HepG2 (cell line): Measurements from ENCODE around the gene HLA-DQA1. TPM values are rescaled to one million over a fixed set of nuclear protein-coding genes. Genes with fewer than 3 reads are reported as not detected.

Experiments
- ATAC-seq: fragments of 200-7000 bp; cut with Tn5 transposase; 3 replicates; pipeline ENCODE4 v1.9.1; 2020; ENCODE audit warnings: mild to moderate bottlenecking, moderate library complexity
- BruUV-seq: library from RNA; stranded (reverse); fragments of 400-500 nt; replicated peaks from 2 replicates; lab custom pipeline; 2021; lab: Mats Ljungman, UMichigan
- CTCF ChIA-PET: fragments of 300-600 bp; formaldehyde crosslinking; extraction: SDS; loops from one replicate; lab custom pipeline; 2021; ENCODE audit warnings: low total read pairs, inconsistent platforms, low intra/inter-chr PET ratio; lab: Yijun Ruan, JAX
- POLR2A ChIA-PET: fragments of 350-600 bp; sonication (Branson Sonifier 250); formaldehyde crosslinking; loops from one replicate; lab custom pipeline; 2020; ENCODE audit warnings: antibody characterized with exemption, inconsistent platforms; lab: Yijun Ruan, JAX
- DNase-seq: peaks from one replicate; pipeline ENCODE4 v3.0.0-alpha.2; 2015; ENCODE audit warnings: low spot score
- FAIRE-seq: peaks from 3 replicates; lab custom pipeline; 2011; peaks lifted over from hg19 to GRCh38; lab: Jason Lieb, UNC
- H2AFZ ChIP-seq: one replicate; pipeline ENCODE4 v1.6.1; 2011; ENCODE audit warnings: low read length, inconsistent platforms
- H3K27ac ChIP-seq: fragments of 300-600 bp; 3 replicates; pipeline ENCODE4 v1.8.0; 2011; ENCODE audit warnings: mixed run types, mild to moderate bottlenecking, mixed read lengths, low read length, inconsistent platforms; ENCODE audit not compliant: insufficient read depth; ENCODE audit errors: extremely low read length
- H3K27me3 ChIP-seq, 2 experiments: fragments of 200-600 bp in 1 of 2; 2 replicates in 1 of 2; 3 replicates in 1 of 2; pipeline versions ENCODE4 v1.6.0 to v1.8.0; 2011; ENCODE audit warnings: low read length in 2 of 2, mild to moderate bottlenecking in 2 of 2, moderate library complexity in 2 of 2, inconsistent platforms in 1 of 2; ENCODE audit not compliant: insufficient read depth in 2 of 2, control insufficient read depth in 1 of 2
- H3K36me3 ChIP-seq, 2 experiments: fragments of 200-600 bp in 1 of 2; replicated peaks in 1 of 2; 2 replicates in 1 of 2; 3 replicates in 1 of 2; pipeline versions ENCODE4 v1.5.1 to v1.8.0; 2011; ENCODE audit warnings: low read length in 2 of 2, inconsistent platforms in 1 of 2; ENCODE audit not compliant: insufficient read depth in 2 of 2, control insufficient read depth in 1 of 2
- H3K4me1 ChIP-seq: 2 replicates; pipeline ENCODE4 v1.5.1; 2012; ENCODE audit warnings: low read length, inconsistent platforms; ENCODE audit not compliant: insufficient read depth
- H3K4me2 ChIP-seq: 2 replicates; pipeline ENCODE4 v1.6.0; 2011; ENCODE audit warnings: low read depth, low read length, inconsistent platforms
- H3K4me3 ChIP-seq, 3 experiments: fragments of 200-600 bp in 1 of 3; sonication (generic), shearing (Covaris generic) in 1 of 3; replicated peaks in 1 of 3; 2 replicates each; pipeline ENCODE4 v1.5.1; 2011 to 2016; ENCODE audit warnings: low read length in 3 of 3, inconsistent platforms in 2 of 3, low read depth in 2 of 3, mild to moderate bottlenecking in 2 of 3, control low read depth in 1 of 3, mixed read lengths in 1 of 3; ENCODE audit not compliant: insufficient read depth in 1 of 3
- H3K79me2 ChIP-seq: one replicate; pipeline ENCODE4 v1.6.1; 2011; ENCODE audit warnings: low read length, inconsistent platforms; ENCODE audit not compliant: insufficient read depth
- H3K9ac ChIP-seq: 2 replicates; pipeline ENCODE4 v1.6.0; 2011; ENCODE audit warnings: mild to moderate bottlenecking, low read depth, low read length, inconsistent platforms; ENCODE audit not compliant: insufficient read depth
- H3K9me3 ChIP-seq: 2 replicates; pipeline ENCODE4 v1.5.1; 2012; ENCODE audit warnings: mild to moderate bottlenecking, low read length
- H4K20me1 ChIP-seq: 2 replicates; pipeline ENCODE4 v1.6.0; 2011; ENCODE audit warnings: inconsistent platforms, mild to moderate bottlenecking, low read length, moderate library complexity; ENCODE audit not compliant: insufficient read depth
- ARNT ChIP-seq: fragments of 450-650 bp; IDR thresholded peaks from 2 replicates; pipeline ENCODE4 v1.6.1; 2017
- FOSL1 ChIP-seq: sonication (generic); formaldehyde crosslinking; IDR thresholded peaks from 2 replicates; pipeline ENCODE4 v1.9.0; 2021; ENCODE audit warnings: missing genetic modification reagents, borderline replicate concordance
- GABPA ChIP-seq, 2 experiments: IDR thresholded peaks; 2 replicates each; pipeline ENCODE4 v1.6.1; 2011 to 2016; ENCODE audit warnings: low read depth in 2 of 2, low read length in 1 of 2, missing biosample characterization in 1 of 2, missing genetic modification characterization in 1 of 2
- GLMP ChIP-seq: sonication (generic); formaldehyde crosslinking; IDR thresholded peaks from 2 replicates; pipeline ENCODE4 v1.9.0; 2021; ENCODE audit warnings: missing genetic modification reagents, mild to moderate bottlenecking, borderline replicate concordance
- GMEB2 ChIP-seq: IDR thresholded peaks from 2 replicates; pipeline ENCODE4 v1.6.1; 2016; ENCODE audit warnings: missing biosample characterization, missing genetic modification reagents, low read depth
- GTF3A ChIP-seq: sonication (generic); formaldehyde crosslinking; conservative IDR thresholded peaks from 2 replicates; pipeline ENCODE4 v1.4.0; 2020; ENCODE audit warnings: mild to moderate bottlenecking, missing genetic modification reagents
- NR2C2 ChIP-seq: sonication (generic); formaldehyde crosslinking; IDR thresholded peaks from 2 replicates; pipeline ENCODE4 v1.4.0; 2020; ENCODE audit warnings: missing genetic modification reagents, mild to moderate bottlenecking, moderate library complexity, borderline replicate concordance
- SIN3B ChIP-seq: fragments of 150-350 bp; IDR thresholded peaks from 2 replicates; pipeline ENCODE4 v1.6.1; 2014; ENCODE audit warnings: low read length
- SKI ChIP-seq: fragments of 450-650 bp; IDR thresholded peaks from one replicate; pipeline ENCODE4 v1.6.1; 2018; ENCODE audit warnings: mild to moderate bottlenecking; ENCODE audit not compliant: partially characterized antibody
- SMAD1 ChIP-seq: sonication (generic); formaldehyde crosslinking; IDR thresholded peaks from 2 replicates; pipeline ENCODE4 v1.4.0; 2020; ENCODE audit warnings: missing genetic modification reagents, low read depth, mild to moderate bottlenecking, borderline replicate concordance
- SOX6 ChIP-seq, 2 experiments: fragments of 450-650 bp in 1 of 2; sonication (generic) in 1 of 2; formaldehyde crosslinking in 1 of 2; IDR thresholded peaks; 2 replicates each; pipeline versions ENCODE4 v1.4.0 to v1.6.1; 2017 to 2020; ENCODE audit warnings: antibody characterized with exemption in 1 of 2, mild to moderate bottlenecking in 1 of 2, missing genetic modification reagents in 1 of 2
- ZFP62 ChIP-seq: sonication (generic); formaldehyde crosslinking; IDR thresholded peaks from 2 replicates; pipeline ENCODE4 v1.4.0; 2020; ENCODE audit warnings: missing genetic modification reagents
- ZNF782 ChIP-seq: sonication (generic); formaldehyde crosslinking; IDR thresholded peaks from 2 replicates; pipeline ENCODE4 v1.4.0; 2020; ENCODE audit warnings: missing genetic modification reagents, mild to moderate bottlenecking, borderline replicate concordance
- WGBS: methylation state at CpG from one replicate; pipeline ENCODE4 v1.1.6; 2017; ENCODE audit warnings: low lambda C conversion rate; 5-methylcytosine and 5-hydroxymethylcytosine counted together
- in situ Hi-C: cut with HindIII; loops from 2 replicates; pipeline ENCODE4 v1.10.0; 2017; ENCODE audit warnings: low pct_unique_long_range_greater_than_20kb; ENCODE audit not compliant: extremely low pct_ligation_motif_present
- intact Hi-C: fragments of 100-400 bp; cut with micrococcal nuclease; formaldehyde crosslinking; loops from one replicate; pipeline ENCODE4 v1.10.0; 2022; ENCODE audit not compliant: unreplicated experiment
- polyA plus RNA-seq, 8 experiments: library from polyadenylated mRNA; depleted of rRNA in 3 of 8; stranded (reverse) in 7 of 8; unstranded in 1 of 8; fragments of >200 nt; fragmentation: Illumina TruSeq in 4 of 8; extraction: Trizol in 4 of 8; gene quantifications; 2 replicates each; pipeline versions ENCODE4 v1.2.1 to v1.2.3, GENCODE V29; 2011 to 2016; ENCODE audit warnings: low read depth in 4 of 8, missing spikeins in 1 of 8, mixed read lengths in 1 of 8; ENCODE audit not compliant: insufficient read depth in 1 of 8
- total RNA-seq, 5 experiments: library from RNA; depleted of rRNA; stranded (reverse); fragments of >200 nt; fragmentation: Illumina TruSeq; extraction: Trizol; gene quantifications; 2 replicates each; pipeline ENCODE4 v1.2.3, GENCODE V29; 2016; ENCODE audit warnings: low read depth in 1 of 5
- TF ChIP-seq, protein P1 (sequence below): sonication (generic); formaldehyde crosslinking; IDR thresholded peaks from 2 replicates; pipeline ENCODE4 v1.8.0; 2022; ENCODE audit warnings: missing genetic modification reagents, low read depth, mild to moderate bottlenecking, borderline replicate concordance
- TF ChIP-seq, protein P2 (sequence below): sonication (generic); formaldehyde crosslinking; IDR thresholded peaks from 2 replicates; pipeline ENCODE4 v1.4.0; 2020; ENCODE audit warnings: missing genetic modification reagents
- TF ChIP-seq, protein P3 (sequence below), 2 experiments: fragments of 450-650 bp in 1 of 2; sonication (generic) in 1 of 2; formaldehyde crosslinking; IDR thresholded peaks; 2 replicates each; pipeline versions ENCODE4 v1.5.0 to v1.8.0; 2020 to 2022; ENCODE audit warnings: mild to moderate bottlenecking in 1 of 2, missing genetic modification reagents in 1 of 2

HLA-DQA1 gene
- total and polyA plus RNA-seq, 2 of the 13 experiments (the other 11 are each of a cell fraction or from before 2014, with no cell fraction given) = not detected

DNA sequence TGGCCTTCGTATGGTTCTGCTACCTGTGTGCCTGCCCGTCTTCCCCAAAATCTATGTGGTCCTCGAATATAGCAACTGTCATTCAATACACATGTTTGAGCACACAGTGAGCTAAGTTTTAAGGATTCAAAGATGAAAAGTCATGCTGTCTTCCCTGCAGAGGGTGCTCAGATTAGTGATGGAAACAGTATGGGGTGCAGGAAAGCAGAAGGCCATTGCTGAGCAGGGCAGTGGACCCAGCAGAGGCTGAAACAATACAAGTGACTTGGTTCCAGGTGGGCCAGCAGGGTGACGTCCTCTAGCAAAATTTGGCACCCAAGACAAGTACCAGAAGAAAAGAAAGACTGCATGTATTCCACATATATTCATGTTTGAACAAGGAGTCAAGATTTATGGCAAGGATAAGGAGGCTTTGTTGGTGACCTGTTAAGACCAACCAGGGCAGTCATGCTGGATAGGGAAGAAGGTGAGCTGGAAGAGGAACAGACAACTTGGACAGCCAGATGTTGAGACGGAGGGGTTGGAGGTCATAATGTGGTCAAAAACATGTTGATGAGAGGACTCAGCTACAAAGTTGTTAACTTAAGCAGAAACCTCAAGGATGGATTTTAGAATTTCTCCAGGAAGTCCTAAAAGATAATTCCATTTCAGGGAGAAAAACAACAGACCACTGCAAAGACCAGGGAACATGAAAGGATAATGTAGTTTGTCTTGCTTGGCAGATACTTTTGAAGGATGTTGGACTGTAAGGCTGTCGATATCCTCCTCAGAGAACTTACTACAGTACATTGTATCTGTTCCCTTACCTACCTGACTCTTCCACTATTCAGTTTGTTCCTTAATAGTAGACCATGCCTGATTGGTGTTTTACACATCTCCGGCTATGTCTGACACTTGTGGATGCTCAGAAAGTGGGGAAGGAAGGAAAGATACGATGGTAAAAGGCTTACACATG is 2.5 kb downstream of the HLA-DQA1 start (continued):
- no peak for TF ChIP-seq GMEB2
- TF ChIP-seq SOX6 (IDR thresholded peaks at IDR 0.05) = no peak
- no peak for TF ChIP-seq SOX6 (CRISPR knock-in tag; IDR thresholded peaks at IDR 0.05)
- TF ChIP-seq GABPA (IDR thresholded peaks at IDR 0.05; ENCODE audit: low read depth, low read length) = no peak
- TF ChIP-seq GABPA (CRISPR knock-in tag; IDR thresholded peaks at IDR 0.05; ENCODE audit: low read depth) = no peak
- TF ChIP-seq, protein P1, sequence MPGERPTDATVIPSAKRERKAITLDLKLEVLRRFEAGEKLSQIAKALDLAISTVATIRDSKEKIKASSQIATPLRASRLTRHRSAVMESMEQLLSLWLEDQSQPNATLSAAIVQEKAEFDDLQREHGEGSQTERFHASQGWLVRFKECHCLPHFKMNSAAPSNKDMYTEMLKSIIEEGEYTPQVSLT (CRISPR knock-in tag) = no peak
- no peak for TF ChIP-seq SKI
- TF ChIP-seq ARNT = no peak

DNA sequence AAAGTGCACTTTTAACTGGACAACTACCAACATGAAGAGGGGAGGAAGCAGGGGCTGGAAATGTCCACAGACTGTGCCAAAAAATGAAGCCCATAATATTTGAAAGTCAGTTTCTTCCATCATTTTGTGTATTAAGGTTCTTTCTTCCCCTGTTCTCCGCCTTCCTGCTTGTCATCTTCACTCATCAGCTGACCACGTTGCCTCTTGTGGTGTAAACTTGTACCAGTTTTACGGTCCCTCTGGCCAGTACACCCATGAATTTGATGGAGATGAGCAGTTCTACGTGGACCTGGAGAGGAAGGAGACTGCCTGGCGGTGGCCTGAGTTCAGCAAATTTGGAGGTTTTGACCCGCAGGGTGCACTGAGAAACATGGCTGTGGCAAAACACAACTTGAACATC is 3.9 kb downstream of the HLA-DQA1 start:
- in situ Hi-C loops (no loop called here), intact Hi-C loops (no loop called here)
- no peak overlapping the region for H3K4me2 ChIP-seq
- no peaks in the 10 kb centered on the region for H3K36me3 ChIP-seq
- no TSS peak for BruUV-seq
- DNase-seq (no peak), ATAC-seq (no peak), FAIRE-seq (no peak)
- WGBS = 6% methylated on average over 6 of the region's 6 CpGs
- H3K9ac ChIP-seq = no peak overlapping the region
- H3K27ac ChIP-seq = no peak overlapping the region
- no peaks in the 10 kb centered on the region for H3K79me2 ChIP-seq
- ChIA-PET CTCF (no interaction called here), POLR2A (no interaction called here)
- no peak overlapping the region for H2AFZ ChIP-seq
- no peak overlapping the region for H3K4me3 ChIP-seq
- no peaks in the 10 kb centered on the region for H4K20me1 ChIP-seq
- no peaks in the 10 kb centered on the region for H3K9me3 ChIP-seq
- peaks cover 2 to 9% of the 10 kb centered on the region in 2 experiments; a peak in 3 of 5 replicates for H3K27me3 ChIP-seq
- no peaks in the 10 kb centered on the region for H3K4me1 ChIP-seq
- no peak for TF ChIP-seq NR2C2
- TF ChIP-seq ZFP62 (CRISPR knock-in tag) = no peak
- no peak for TF ChIP-seq FOSL1 (CRISPR knock-in tag)
- TF ChIP-seq, protein P2, sequence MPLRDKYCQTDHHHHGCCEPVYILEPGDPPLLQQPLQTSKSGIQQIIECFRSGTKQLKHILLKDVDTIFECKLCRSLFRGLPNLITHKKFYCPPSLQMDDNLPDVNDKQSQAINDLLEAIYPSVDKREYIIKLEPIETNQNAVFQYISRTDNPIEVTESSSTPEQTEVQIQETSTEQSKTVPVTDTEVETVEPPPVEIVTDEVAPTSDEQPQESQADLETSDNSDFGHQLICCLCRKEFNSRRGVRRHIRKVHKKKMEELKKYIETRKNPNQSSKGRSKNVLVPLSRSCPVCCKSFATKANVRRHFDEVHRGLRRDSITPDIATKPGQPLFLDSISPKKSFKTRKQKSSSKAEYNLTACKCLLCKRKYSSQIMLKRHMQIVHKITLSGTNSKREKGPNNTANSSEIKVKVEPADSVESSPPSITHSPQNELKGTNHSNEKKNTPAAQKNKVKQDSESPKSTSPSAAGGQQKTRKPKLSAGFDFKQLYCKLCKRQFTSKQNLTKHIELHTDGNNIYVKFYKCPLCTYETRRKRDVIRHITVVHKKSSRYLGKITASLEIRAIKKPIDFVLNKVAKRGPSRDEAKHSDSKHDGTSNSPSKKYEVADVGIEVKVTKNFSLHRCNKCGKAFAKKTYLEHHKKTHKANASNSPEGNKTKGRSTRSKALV (CRISPR knock-in tag) = no peak
- TF ChIP-seq, protein P3, sequence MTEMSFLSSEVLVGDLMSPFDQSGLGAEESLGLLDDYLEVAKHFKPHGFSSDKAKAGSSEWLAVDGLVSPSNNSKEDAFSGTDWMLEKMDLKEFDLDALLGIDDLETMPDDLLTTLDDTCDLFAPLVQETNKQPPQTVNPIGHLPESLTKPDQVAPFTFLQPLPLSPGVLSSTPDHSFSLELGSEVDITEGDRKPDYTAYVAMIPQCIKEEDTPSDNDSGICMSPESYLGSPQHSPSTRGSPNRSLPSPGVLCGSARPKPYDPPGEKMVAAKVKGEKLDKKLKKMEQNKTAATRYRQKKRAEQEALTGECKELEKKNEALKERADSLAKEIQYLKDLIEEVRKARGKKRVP (CRISPR knock-in tag; IDR thresholded peaks at IDR 0.05) = no peak
- no peak for TF ChIP-seq GTF3A (CRISPR knock-in tag)
- TF ChIP-seq ZNF782 = no peak
- no peak for TF ChIP-seq GLMP (CRISPR knock-in tag)
- no peak for TF ChIP-seq SIN3B
- no peak for TF ChIP-seq SMAD1 (CRISPR knock-in tag)
- TF ChIP-seq, all 625 proteins: peak for 0
